Right ventricle myocardium inferior (tissue), 1 donor: ENCODE data around the gene F2RL3. TPM values are rescaled to one million over a fixed set of nuclear protein-coding genes. Genes with fewer than 3 reads are reported as not detected.

Experiments used
- ATAC-seq: fragments of 200-7000 bp; cut with Tn5 transposase; one replicate; pipeline ENCODE4 v1.9.1; 2020; ENCODE audit warnings: mild to moderate bottlenecking, moderate library complexity
- DNase-seq: peaks from one replicate; pipeline ENCODE4 v3.0.0; 2021; ENCODE audit errors: missing footprints
- intact Hi-C: fragments of 100-400 bp; cut with DNase I; formaldehyde crosslinking; loops from one replicate; pipeline ENCODE4 v1.11.0; 2022
- total RNA-seq: library from RNA; stranded (reverse); fragmentation: NEBNext Ultra II Directional; extraction: Animal tissue kit (Norgen Biotek cat#: 25700); gene quantifications from one replicate; pipeline ENCODE4 v1.2.1, GENCODE V29; 2021
- donor health status: DM: no; HTN: yes; CAD: no; lungs with severe emphysema.

F2RL3 gene
- total RNA-seq, 1 donor from 2014 or later = 0.27 TPM

DNA sequence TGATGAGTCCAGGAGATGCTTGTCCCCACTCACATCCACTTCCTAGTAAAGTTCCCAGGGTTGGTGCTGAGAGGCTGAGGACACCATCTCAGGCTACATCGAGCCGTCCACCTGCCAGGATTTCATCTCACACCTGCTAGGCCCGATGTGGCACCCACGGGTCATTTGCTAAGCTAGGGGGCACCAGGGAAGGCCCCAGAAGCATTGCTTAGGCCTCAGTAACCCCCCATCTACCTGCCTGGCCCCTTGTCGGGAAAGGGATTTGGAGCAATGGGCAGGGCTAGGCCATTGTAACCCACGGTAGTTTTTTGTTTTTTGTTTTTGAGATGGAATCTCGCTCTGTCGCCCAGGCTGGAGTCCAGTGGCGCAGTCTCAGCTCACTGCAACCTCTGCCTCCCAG is 51.8 kb downstream of the F2RL3 start:
- DNase-seq = no peak
- intact Hi-C loops = no loop called here
- ATAC-seq = no peak

Other genes starting within 250 kb of the F2RL3 start
- gene SMIM7, start 228.9 kb upstream of the F2RL3 start, total RNA-seq = 30.8 TPM
- gene TMEM38A, start 227.9 kb upstream of the F2RL3 start, total RNA-seq = 42.7 TPM
- not detected for gene NWD1, start 169.2 kb upstream of the F2RL3 start, total RNA-seq
- 27.8 TPM for gene SIN3B, start 59.6 kb upstream of the F2RL3 start, total RNA-seq
- gene CPAMD8, start 137.8 kb downstream of the F2RL3 start, total RNA-seq = 16.0 TPM
- gene HAUS8, start 186.5 kb downstream of the F2RL3 start, total RNA-seq = 5.4 TPM
- gene MYO9B, start 186.8 kb downstream of the F2RL3 start, total RNA-seq = 33.2 TPM